Epidermal melanocyte (primary cell): ENCODE results near the gene PARD6G.

Experiments
- DNase-seq: peaks from one replicate; pipeline ENCODE4 v3.0.0; 2011; ENCODE audit warnings: low spot score; ENCODE audit not compliant: insufficient read length

PARD6G gene

GRCh38 chr18:80213182-80213581, 34.1 kb downstream of the PARD6G start:
- DNase-seq = no peak

- no peak for DNase-seq
These were observed 36.8 kb downstream of the PARD6G start for GRCh38 chr18:80210312-80211083.

GRCh38 chr18:80208620-80209019, 38.7 kb downstream of the PARD6G start:
- DNase-seq = no peak

- DNase-seq = no peak
These were observed 42.0 kb downstream of the PARD6G start for GRCh38 chr18:80205294-80205693.

- DNase-seq = no peak
These were observed 43.2 kb downstream of the PARD6G start for GRCh38 chr18:80204142-80204541.

- DNase-seq = no peak
These were observed 44.1 kb downstream of the PARD6G start for GRCh38 chr18:80203249-80203648.

GRCh38 chr18:80202264-80202998, 44.9 kb downstream of the PARD6G start:
- DNase-seq = no peak

GRCh38 chr18:80201739-80202138, 45.6 kb downstream of the PARD6G start:
- DNase-seq = no peak

- no peak for DNase-seq
These were observed 46.2 kb downstream of the PARD6G start for GRCh38 chr18:80200932-80201672.

- DNase-seq = no peak
These were observed 47.0 kb downstream of the PARD6G start for GRCh38 chr18:80200171-80200931.

GRCh38 chr18:80198994-80199748, 48.1 kb downstream of the PARD6G start:
- DNase-seq = peak; percentile 58

GRCh38 chr18:80198391-80198790, 48.9 kb downstream of the PARD6G start:
- DNase-seq = no peak

GRCh38 chr18:80197528-80197927, 49.8 kb downstream of the PARD6G start:
- DNase-seq = no peak

GRCh38 chr18:80196528-80197320, 50.6 kb downstream of the PARD6G start:
- DNase-seq = peak; percentile 57

- no peak for DNase-seq
These were observed 52.3 kb downstream of the PARD6G start for GRCh38 chr18:80194874-80195570.

- DNase-seq = no peak
These were observed 53.6 kb downstream of the PARD6G start for GRCh38 chr18:80193701-80194100.

- no peak for DNase-seq
These were observed 54.5 kb downstream of the PARD6G start for GRCh38 chr18:80192653-80193385.

GRCh38 chr18:80191907-80192652, 55.2 kb downstream of the PARD6G start:
- no peak for DNase-seq
